ENCODE data around the gene ZNF148. TPM values are rescaled to one million over a fixed set of nuclear protein-coding genes. Genes with fewer than 3 reads are reported as not detected.

Gene ZNF148
- polyA plus RNA-seq, 2 of the 4 experiments (the other 2 are of a cell fraction), result 9.9 to 26.5 TPM

DNA sequence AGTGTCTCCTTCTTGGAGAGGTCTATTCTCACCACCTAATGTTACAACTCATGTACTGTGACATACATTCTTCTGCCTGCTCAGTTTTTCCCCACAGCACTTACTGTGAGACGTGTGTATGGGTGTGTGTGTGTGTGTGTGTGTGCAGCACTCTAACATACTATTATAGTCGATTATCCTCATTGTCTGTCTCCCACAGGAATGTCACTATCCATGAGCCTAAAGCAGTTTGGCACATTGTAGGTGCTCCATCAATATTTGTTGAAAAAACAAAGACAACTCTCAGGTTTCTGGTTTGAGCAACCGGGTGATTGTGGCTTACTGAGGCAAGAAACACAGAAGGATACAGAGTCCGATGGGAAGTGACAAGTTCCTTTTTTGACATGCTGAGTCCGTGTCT lies 8.6 kb upstream of the ZNF148 start:
- ATAC-seq, result no peak
- ChIA-PET POLR2A (no interaction called here), CTCF (no interaction called here)
- FAIRE-seq, result no peak
- H3K4me3 ChIP-seq, result no peak overlapping the region
- WGBS (ENCODE audit: missing lambda C conversion rate), result 35% methylated on average over 5 of the region's 5 CpGs
- TF ChIP-seq, protein P1, sequence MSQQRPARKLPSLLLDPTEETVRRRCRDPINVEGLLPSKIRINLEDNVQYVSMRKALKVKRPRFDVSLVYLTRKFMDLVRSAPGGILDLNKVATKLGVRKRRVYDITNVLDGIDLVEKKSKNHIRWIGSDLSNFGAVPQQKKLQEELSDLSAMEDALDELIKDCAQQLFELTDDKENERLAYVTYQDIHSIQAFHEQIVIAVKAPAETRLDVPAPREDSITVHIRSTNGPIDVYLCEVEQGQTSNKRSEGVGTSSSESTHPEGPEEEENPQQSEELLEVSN (IDR thresholded peaks at IDR 0.05; ENCODE audit: borderline replicate concordance, low read depth), result no peak
- TF ChIP-seq, protein P2, sequence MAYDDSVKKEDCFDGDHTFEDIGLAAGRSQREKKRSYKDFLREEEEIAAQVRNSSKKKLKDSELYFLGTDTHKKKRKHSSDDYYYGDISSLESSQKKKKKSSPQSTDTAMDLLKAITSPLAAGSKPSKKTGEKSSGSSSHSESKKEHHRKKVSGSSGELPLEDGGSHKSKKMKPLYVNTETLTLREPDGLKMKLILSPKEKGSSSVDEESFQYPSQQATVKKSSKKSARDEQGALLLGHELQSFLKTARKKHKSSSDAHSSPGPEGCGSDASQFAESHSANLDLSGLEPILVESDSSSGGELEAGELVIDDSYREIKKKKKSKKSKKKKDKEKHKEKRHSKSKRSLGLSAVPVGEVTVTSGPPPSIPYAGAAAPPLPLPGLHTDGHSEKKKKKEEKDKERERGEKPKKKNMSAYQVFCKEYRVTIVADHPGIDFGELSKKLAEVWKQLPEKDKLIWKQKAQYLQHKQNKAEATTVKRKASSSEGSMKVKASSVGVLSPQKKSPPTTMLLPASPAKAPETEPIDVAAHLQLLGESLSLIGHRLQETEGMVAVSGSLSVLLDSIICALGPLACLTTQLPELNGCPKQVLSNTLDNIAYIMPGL (CRISPR knock-in tag; IDR thresholded peaks at IDR 0.05; ENCODE audit: borderline replicate concordance), result no peak
- no peak for TF ChIP-seq TFCP2L1 (CRISPR knock-in tag; IDR thresholded peaks at IDR 0.05)
- no peak for TF ChIP-seq PHF8 (IDR thresholded peaks at IDR 0.05; ENCODE audit: borderline replicate concordance, low read depth)
- TF ChIP-seq FOSB (CRISPR knock-in tag; IDR thresholded peaks at IDR 0.05), result no peak
- TF ChIP-seq, protein P3, sequence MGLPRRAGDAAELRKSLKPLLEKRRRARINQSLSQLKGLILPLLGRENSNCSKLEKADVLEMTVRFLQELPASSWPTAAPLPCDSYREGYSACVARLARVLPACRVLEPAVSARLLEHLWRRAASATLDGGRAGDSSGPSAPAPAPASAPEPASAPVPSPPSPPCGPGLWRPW (IDR thresholded peaks at IDR 0.05), result no peak
- TF ChIP-seq HEYL (CRISPR knock-in tag; IDR thresholded peaks at IDR 0.05), result no peak
- TF ChIP-seq FOXS1 (CRISPR knock-in tag; IDR thresholded peaks at IDR 0.05), result no peak
- no peak for TF ChIP-seq JUN (IDR thresholded peaks at IDR 0.05)
- TF ChIP-seq SMC3 (IDR thresholded peaks at IDR 0.05), result no peak
- TF ChIP-seq BHLHE40 (IDR thresholded peaks at IDR 0.05; ENCODE audit: low read depth, low read length), result no peak
- TF ChIP-seq, protein P4, sequence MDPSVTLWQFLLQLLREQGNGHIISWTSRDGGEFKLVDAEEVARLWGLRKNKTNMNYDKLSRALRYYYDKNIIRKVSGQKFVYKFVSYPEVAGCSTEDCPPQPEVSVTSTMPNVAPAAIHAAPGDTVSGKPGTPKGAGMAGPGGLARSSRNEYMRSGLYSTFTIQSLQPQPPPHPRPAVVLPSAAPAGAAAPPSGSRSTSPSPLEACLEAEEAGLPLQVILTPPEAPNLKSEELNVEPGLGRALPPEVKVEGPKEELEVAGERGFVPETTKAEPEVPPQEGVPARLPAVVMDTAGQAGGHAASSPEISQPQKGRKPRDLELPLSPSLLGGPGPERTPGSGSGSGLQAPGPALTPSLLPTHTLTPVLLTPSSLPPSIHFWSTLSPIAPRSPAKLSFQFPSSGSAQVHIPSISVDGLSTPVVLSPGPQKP (IDR thresholded peaks at IDR 0.05; ENCODE audit: low read depth, low read length), result no peak
- TF ChIP-seq CHD4 (IDR thresholded peaks at IDR 0.05; ENCODE audit: borderline replicate concordance), result no peak
- no peaks in the 10 kb centered on the region for H3K4me1 ChIP-seq
- DNase-seq (ENCODE audit: low read depth in 1 of 2, low spot score in 1 of 2), result no peak
- no peaks in the 10 kb centered on the region for H3K9me3 ChIP-seq
- no peak overlapping the region for H3K4me2 ChIP-seq
- no peak overlapping the region for H3K27ac ChIP-seq

DNA sequence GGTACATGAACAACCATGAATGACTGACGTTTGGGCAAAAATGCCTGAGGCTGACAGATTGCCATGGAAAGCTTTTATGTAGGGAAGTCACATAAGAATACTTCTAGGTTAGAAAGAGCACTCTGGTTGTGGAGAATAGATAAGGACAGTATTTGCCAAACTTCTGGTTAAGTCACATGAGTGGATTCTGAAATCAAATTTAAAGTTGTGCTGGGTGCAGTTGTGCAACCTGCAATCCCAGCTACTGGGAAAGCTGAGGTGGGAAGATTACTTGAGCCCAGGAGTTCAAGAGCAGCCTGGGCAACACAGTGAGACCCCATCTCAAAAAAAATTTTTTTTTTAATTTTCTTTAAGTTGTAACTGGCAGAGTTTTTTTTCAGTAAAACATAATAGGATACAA lies 7.2 kb upstream of the ZNF148 start:
- ChIA-PET CTCF (interaction anchor here (0.9 kb wide), 1 partner anchor 12 kb away, joined by 4 read pairs; no protein-coding TSS in a partner anchor), POLR2A (no interaction called here)
- FAIRE-seq (no peak), ATAC-seq (no peak), DNase-seq (ENCODE audit: low read depth in 1 of 2, low spot score in 1 of 2) (no peak)
- Histone ChIP-seq H3K27ac (no peak overlapping the region), H3K4me2 (no peak overlapping the region), H3K4me1 (no peaks in the 10 kb centered on the region), H3K9me3 (no peaks in the 10 kb centered on the region), H3K4me3 (no peak overlapping the region)
- 72% methylated on average over 1 of the region's 1 CpG for WGBS (ENCODE audit: missing lambda C conversion rate)
- no peak for TF ChIP-seq HOXB13 (CRISPR knock-in tag; IDR thresholded peaks at IDR 0.05; ENCODE audit: low read depth)
- TF ChIP-seq, protein P5, sequence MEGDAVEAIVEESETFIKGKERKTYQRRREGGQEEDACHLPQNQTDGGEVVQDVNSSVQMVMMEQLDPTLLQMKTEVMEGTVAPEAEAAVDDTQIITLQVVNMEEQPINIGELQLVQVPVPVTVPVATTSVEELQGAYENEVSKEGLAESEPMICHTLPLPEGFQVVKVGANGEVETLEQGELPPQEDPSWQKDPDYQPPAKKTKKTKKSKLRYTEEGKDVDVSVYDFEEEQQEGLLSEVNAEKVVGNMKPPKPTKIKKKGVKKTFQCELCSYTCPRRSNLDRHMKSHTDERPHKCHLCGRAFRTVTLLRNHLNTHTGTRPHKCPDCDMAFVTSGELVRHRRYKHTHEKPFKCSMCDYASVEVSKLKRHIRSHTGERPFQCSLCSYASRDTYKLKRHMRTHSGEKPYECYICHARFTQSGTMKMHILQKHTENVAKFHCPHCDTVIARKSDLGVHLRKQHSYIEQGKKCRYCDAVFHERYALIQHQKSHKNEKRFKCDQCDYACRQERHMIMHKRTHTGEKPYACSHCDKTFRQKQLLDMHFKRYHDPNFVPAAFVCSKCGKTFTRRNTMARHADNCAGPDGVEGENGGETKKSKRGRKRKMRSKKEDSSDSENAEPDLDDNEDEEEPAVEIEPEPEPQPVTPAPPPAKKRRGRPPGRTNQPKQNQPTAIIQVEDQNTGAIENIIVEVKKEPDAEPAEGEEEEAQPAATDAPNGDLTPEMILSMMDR (IDR thresholded peaks at IDR 0.05), result no peak

DNA sequence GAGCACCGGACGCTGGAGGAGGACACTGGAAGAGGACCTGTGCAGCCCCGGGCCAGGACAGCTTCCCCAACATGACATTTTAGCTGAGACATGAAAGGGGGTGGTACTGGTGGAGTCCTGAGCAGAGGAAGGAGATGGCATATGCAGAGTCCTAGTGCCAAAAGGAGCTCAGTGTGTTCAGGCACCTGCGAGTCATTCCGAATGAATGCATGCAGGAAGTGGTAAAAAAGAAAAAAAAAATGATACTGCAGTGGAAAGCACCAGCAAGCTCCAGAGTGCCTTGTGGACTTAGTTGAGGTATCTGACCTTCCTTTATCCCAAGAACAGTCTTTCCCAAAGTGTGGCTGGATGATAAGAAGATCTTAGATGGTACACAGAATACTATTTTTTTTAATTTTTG lies 6.6 kb upstream of the ZNF148 start:
- 56% methylated on average over 5 of the region's 5 CpGs for WGBS (ENCODE audit: missing lambda C conversion rate)
- Histone ChIP-seq H3K27ac (no peak overlapping the region), H3K4me3 (no peak overlapping the region), H3K4me1 (peaks cover under 1% of the 10 kb centered on the region; the same call in 2 of the 3 replicates), H3K9me3 (no peaks in the 10 kb centered on the region), H3K4me2 (no peak overlapping the region)
- no peak for ATAC-seq
- ChIA-PET POLR2A (no interaction called here), CTCF (interaction anchor here (0.9 kb wide), 1 partner anchor 12 kb away, joined by 4 read pairs; no protein-coding TSS in a partner anchor)
- FAIRE-seq, result no peak
- DNase-seq (ENCODE audit: low read depth in 1 of 2, low spot score in 1 of 2), result peak in 1 of 2 experiments; percentile 5
- TF ChIP-seq, protein P6, sequence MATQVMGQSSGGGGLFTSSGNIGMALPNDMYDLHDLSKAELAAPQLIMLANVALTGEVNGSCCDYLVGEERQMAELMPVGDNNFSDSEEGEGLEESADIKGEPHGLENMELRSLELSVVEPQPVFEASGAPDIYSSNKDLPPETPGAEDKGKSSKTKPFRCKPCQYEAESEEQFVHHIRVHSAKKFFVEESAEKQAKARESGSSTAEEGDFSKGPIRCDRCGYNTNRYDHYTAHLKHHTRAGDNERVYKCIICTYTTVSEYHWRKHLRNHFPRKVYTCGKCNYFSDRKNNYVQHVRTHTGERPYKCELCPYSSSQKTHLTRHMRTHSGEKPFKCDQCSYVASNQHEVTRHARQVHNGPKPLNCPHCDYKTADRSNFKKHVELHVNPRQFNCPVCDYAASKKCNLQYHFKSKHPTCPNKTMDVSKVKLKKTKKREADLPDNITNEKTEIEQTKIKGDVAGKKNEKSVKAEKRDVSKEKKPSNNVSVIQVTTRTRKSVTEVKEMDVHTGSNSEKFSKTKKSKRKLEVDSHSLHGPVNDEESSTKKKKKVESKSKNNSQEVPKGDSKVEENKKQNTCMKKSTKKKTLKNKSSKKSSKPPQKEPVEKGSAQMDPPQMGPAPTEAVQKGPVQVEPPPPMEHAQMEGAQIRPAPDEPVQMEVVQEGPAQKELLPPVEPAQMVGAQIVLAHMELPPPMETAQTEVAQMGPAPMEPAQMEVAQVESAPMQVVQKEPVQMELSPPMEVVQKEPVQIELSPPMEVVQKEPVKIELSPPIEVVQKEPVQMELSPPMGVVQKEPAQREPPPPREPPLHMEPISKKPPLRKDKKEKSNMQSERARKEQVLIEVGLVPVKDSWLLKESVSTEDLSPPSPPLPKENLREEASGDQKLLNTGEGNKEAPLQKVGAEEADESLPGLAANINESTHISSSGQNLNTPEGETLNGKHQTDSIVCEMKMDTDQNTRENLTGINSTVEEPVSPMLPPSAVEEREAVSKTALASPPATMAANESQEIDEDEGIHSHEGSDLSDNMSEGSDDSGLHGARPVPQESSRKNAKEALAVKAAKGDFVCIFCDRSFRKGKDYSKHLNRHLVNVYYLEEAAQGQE (IDR thresholded peaks at IDR 0.05), result no peak
- TF ChIP-seq SREBF2 (IDR thresholded peaks at IDR 0.05), result no peak
- TF ChIP-seq CEBPB (IDR thresholded peaks at IDR 0.05), result no peak
- no peak for TF ChIP-seq ZSCAN20 (CRISPR knock-in tag; IDR thresholded peaks at IDR 0.05)
- TF ChIP-seq TFCP2L1 (CRISPR knock-in tag; IDR thresholded peaks at IDR 0.05), result no peak
- TF ChIP-seq, protein P7, sequence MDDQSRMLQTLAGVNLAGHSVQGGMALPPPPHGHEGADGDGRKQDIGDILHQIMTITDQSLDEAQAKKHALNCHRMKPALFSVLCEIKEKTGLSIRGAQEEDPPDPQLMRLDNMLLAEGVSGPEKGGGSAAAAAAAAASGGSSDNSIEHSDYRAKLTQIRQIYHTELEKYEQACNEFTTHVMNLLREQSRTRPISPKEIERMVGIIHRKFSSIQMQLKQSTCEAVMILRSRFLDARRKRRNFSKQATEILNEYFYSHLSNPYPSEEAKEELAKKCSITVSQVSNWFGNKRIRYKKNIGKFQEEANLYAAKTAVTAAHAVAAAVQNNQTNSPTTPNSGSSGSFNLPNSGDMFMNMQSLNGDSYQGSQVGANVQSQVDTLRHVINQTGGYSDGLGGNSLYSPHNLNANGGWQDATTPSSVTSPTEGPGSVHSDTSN (IDR thresholded peaks at IDR 0.05), result no peak
- TF ChIP-seq HDAC2 (IDR thresholded peaks at IDR 0.05), result no peak
- TF ChIP-seq MAFK (IDR thresholded peaks at IDR 0.05; ENCODE audit: partially characterized antibody), result no peak
- no peak for TF ChIP-seq KDM1A (IDR thresholded peaks at IDR 0.05; ENCODE audit: low read depth)
